ENCODE data around the gene POLR3C.
"Not testable (repeated sequence)": the region's sequence is repeated elsewhere in the genome, so short reads cannot be mapped to it uniquely, and the experiment has no call there.

POLR3C gene

DNA sequence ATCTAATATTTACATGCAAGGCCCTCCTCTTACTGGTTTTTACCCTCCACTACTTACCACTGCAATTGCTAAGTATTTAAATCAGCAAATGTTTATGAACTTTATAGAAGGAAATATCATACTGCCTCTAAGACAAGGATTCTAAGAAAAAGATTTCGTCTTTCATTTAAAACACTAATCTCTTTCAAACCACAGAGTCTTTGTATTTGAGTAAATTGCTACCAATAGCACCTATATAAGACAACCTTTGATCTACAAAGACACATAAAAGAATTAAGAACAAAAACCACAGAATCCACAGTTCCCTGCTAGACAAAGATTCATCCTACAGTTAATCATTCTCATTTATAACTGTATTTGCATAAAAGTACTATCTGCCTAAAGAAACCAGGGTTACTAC is 37.7 kb upstream of the POLR3C start:
- DNase-seq (ENCODE audit: low read depth) = no peak
- no peak for TF ChIP-seq CTCF (conservative IDR thresholded peaks at IDR 0.05; ENCODE audit: control insufficient read depth, insufficient read depth, low read depth, low read length)
- no peak overlapping the region for H3K4me3 ChIP-seq (ENCODE audit: control insufficient read depth, low read depth, low read length)

- TF ChIP-seq CTCF (conservative IDR thresholded peaks at IDR 0.05; ENCODE audit: control insufficient read depth, insufficient read depth, low read depth, low read length) = no peak
- H3K4me3 ChIP-seq (ENCODE audit: control insufficient read depth, low read depth, low read length) = no peak overlapping the region
- no peak for DNase-seq (ENCODE audit: low read depth)
These were observed 35.4 kb upstream of the POLR3C start for GRCh38 chr1:145788580-145788979.

- DNase-seq (ENCODE audit: low read depth); H3K4me3 ChIP-seq (ENCODE audit: control insufficient read depth, low read depth, low read length): not testable (repeated sequence)
These were observed 32.1 kb upstream of the POLR3C start for GRCh38 chr1:145791860-145792259.

DNA sequence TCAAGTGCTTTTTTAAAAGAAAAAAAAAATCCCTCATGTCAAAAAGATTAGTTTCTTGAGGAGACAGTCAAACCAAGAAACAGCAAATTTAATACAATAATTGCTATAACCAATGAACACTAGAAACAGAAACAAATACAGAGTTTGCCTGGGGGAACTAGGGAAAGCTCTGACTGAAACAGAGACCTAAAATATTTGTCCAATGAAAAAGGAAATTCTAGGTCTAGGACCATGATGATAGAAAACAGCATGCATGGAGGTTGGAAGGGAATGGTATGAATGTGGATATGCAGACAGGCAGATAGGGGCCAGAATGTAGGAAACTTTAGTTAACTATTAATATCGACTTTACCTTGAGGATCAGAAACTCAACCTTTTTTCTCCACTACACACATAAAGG is 31.5 kb upstream of the POLR3C start:
- H3K4me3 ChIP-seq (ENCODE audit: control insufficient read depth, low read depth, low read length) = no peak overlapping the region
- TF ChIP-seq CTCF (conservative IDR thresholded peaks at IDR 0.05; ENCODE audit: control insufficient read depth, insufficient read depth, low read depth, low read length) = no peak
- DNase-seq (ENCODE audit: low read depth) = no peak

GRCh38 chr1:145795257-145795881 is 28.6 kb upstream of the POLR3C start:
- no peak for TF ChIP-seq CTCF (conservative IDR thresholded peaks at IDR 0.05; ENCODE audit: control insufficient read depth, insufficient read depth, low read depth, low read length)
- H3K4me3 ChIP-seq (ENCODE audit: control insufficient read depth, low read depth, low read length) = no peak overlapping the region
- DNase-seq (ENCODE audit: low read depth) = no peak

GRCh38 chr1:145796753-145797152 is 27.2 kb upstream of the POLR3C start:
- no peak for DNase-seq (ENCODE audit: low read depth)
- TF ChIP-seq CTCF (conservative IDR thresholded peaks at IDR 0.05; ENCODE audit: control insufficient read depth, insufficient read depth, low read depth, low read length) = no peak

GRCh38 chr1:145799806-145800205 is 24.2 kb upstream of the POLR3C start:
- H3K4me3 ChIP-seq (ENCODE audit: control insufficient read depth, low read depth, low read length) = no peak overlapping the region
- no peak for DNase-seq (ENCODE audit: low read depth)
- TF ChIP-seq CTCF (conservative IDR thresholded peaks at IDR 0.05; ENCODE audit: control insufficient read depth, insufficient read depth, low read depth, low read length) = no peak

More at GRCh38 chr1:145796753-145797152, 27.2 kb upstream of the POLR3C start:
- no peak overlapping the region for H3K4me3 ChIP-seq (ENCODE audit: control insufficient read depth, low read depth, low read length)

All from fibroblast of mammary gland (primary cell).